ENCODE data around the gene ZNF565.
"Not testable (repeated sequence)": the region's sequence is repeated elsewhere in the genome, so short reads cannot be mapped to it uniquely, and the experiment has no call there.

The ZNF565 gene

GRCh38 chr19:36215276-36216123 is 1.0 kb upstream of the ZNF565 start:
- peak overlapping the region; percentile 95 for H3K4me3 ChIP-seq (ENCODE audit: low read depth, low read length)
- no peak for DNase-seq (ENCODE audit: low read depth)

- no peak for DNase-seq (ENCODE audit: low read depth)
- H3K4me3 ChIP-seq (ENCODE audit: low read depth, low read length): no peak overlapping the region
Observed at GRCh38 chr19:36212895-36213294, 1.6 kb downstream of the ZNF565 start.

GRCh38 chr19:36210497-36210896 is 4.0 kb downstream of the ZNF565 start:
- H3K4me3 ChIP-seq (ENCODE audit: low read depth, low read length): no peak overlapping the region
- DNase-seq (ENCODE audit: low read depth): no peak

GRCh38 chr19:36209372-36209771 is 5.1 kb downstream of the ZNF565 start:
- DNase-seq (ENCODE audit: low read depth): no peak
- no peak overlapping the region for H3K4me3 ChIP-seq (ENCODE audit: low read depth, low read length)

- no peak overlapping the region for H3K4me3 ChIP-seq (ENCODE audit: low read depth, low read length)
- no peak for DNase-seq (ENCODE audit: low read depth)
Observed at GRCh38 chr19:36207605-36208252, 6.7 kb downstream of the ZNF565 start.

GRCh38 chr19:36203293-36203692 is 11.2 kb downstream of the ZNF565 start:
- no peak overlapping the region for H3K4me3 ChIP-seq (ENCODE audit: low read depth, low read length)
- no peak for DNase-seq (ENCODE audit: low read depth)

GRCh38 chr19:36201684-36202083 is 12.8 kb downstream of the ZNF565 start:
- DNase-seq (ENCODE audit: low read depth): no peak
- H3K4me3 ChIP-seq (ENCODE audit: low read depth, low read length): no peak overlapping the region

GRCh38 chr19:36198119-36198518 is 16.3 kb downstream of the ZNF565 start:
- no peak overlapping the region for H3K4me3 ChIP-seq (ENCODE audit: low read depth, low read length)
- DNase-seq (ENCODE audit: low read depth): no peak

GRCh38 chr19:36196249-36196648 is 18.2 kb downstream of the ZNF565 start:
- no peak overlapping the region for H3K4me3 ChIP-seq (ENCODE audit: low read depth, low read length)
- DNase-seq (ENCODE audit: low read depth): no peak

- not testable (repeated sequence) for DNase-seq (ENCODE audit: low read depth); H3K4me3 ChIP-seq (ENCODE audit: low read depth, low read length)
Observed at GRCh38 chr19:36186722-36187121, 27.7 kb downstream of the ZNF565 start.

GRCh38 chr19:36183245-36183628 is 31.2 kb downstream of the ZNF565 start:
- no peak for DNase-seq (ENCODE audit: low read depth)
- no peak overlapping the region for H3K4me3 ChIP-seq (ENCODE audit: low read depth, low read length)

- no peak overlapping the region for H3K4me3 ChIP-seq (ENCODE audit: low read depth, low read length)
- DNase-seq (ENCODE audit: low read depth): no peak
Observed at GRCh38 chr19:36182612-36183244, 31.7 kb downstream of the ZNF565 start.

- H3K4me3 ChIP-seq (ENCODE audit: low read depth, low read length); DNase-seq (ENCODE audit: low read depth): not testable (repeated sequence)
Observed at GRCh38 chr19:36179077-36179476, 35.4 kb downstream of the ZNF565 start.

GRCh38 chr19:36173846-36174245 is 40.6 kb downstream of the ZNF565 start:
- H3K4me3 ChIP-seq (ENCODE audit: low read depth, low read length); DNase-seq (ENCODE audit: low read depth): not testable (repeated sequence)

GRCh38 chr19:36172852-36173251 is 41.6 kb downstream of the ZNF565 start:
- H3K4me3 ChIP-seq (ENCODE audit: low read depth, low read length): no peak overlapping the region
- no peak for DNase-seq (ENCODE audit: low read depth)

- no peak for DNase-seq (ENCODE audit: low read depth)
Observed at GRCh38 chr19:36169084-36169760, 45.2 kb downstream of the ZNF565 start.

GRCh38 chr19:36163813-36164212 is 50.7 kb downstream of the ZNF565 start:
- no peak for DNase-seq (ENCODE audit: low read depth)
- H3K4me3 ChIP-seq (ENCODE audit: low read depth, low read length): no peak overlapping the region

More at GRCh38 chr19:36169084-36169760, 45.2 kb downstream of the ZNF565 start:
- no peak overlapping the region for H3K4me3 ChIP-seq (ENCODE audit: low read depth, low read length)

GRCh38 chr19:36160821-36161596 is 53.5 kb downstream of the ZNF565 start:
- H3K4me3 ChIP-seq (ENCODE audit: low read depth, low read length): no peak overlapping the region
- no peak for DNase-seq (ENCODE audit: low read depth)

GRCh38 chr19:36153126-36153525 is 61.3 kb downstream of the ZNF565 start:
- DNase-seq (ENCODE audit: low read depth): no peak
- no peak overlapping the region for H3K4me3 ChIP-seq (ENCODE audit: low read depth, low read length)

All from skeletal muscle cell (primary cell).